Measurements from ENCODE around the gene VSIG1.

The VSIG1 gene

GRCh38 chrX:108036298-108036973 lies 8.4 kb upstream of the VSIG1 start:
- Histone ChIP-seq H3K9me3 (ENCODE audit: low read length) (no peaks in the 10 kb centered on the region), H3K9me2 (ENCODE audit: low read depth, low read length) (no peaks in the 10 kb centered on the region), H3K36me3 (ENCODE audit: insufficient read depth, low read length) (no peaks in the 10 kb centered on the region), H3K9ac (ENCODE audit: low read length) (no peak overlapping the region), H3K4me2 (ENCODE audit: low read length) (no peak overlapping the region), H3K27ac (ENCODE audit: low read depth, low read length, poor library complexity, severe bottlenecking) (no peak overlapping the region), H3K4me3 (ENCODE audit: low read depth, low read length, poor library complexity, severe bottlenecking) (no peak overlapping the region), H3K4me1 (ENCODE audit: insufficient read depth, low read length, severe bottlenecking) (no peaks in the 10 kb centered on the region), H2AFZ (ENCODE audit: low read length) (no peak overlapping the region), H3K79me2 (ENCODE audit: insufficient read depth, low read length) (no peaks in the 10 kb centered on the region), H3K27me3 (ENCODE audit: insufficient read depth, low read length) (no peaks in the 10 kb centered on the region), H3F3A (ENCODE audit: insufficient read depth, low read length) (no peaks in the 10 kb centered on the region), H4K20me1 (ENCODE audit: insufficient read depth, low read length) (no peaks in the 10 kb centered on the region)
- TF ChIP-seq CTCF (IDR thresholded peaks at IDR 0.05; ENCODE audit: low read length): no peak
- TF ChIP-seq EZH2 (IDR thresholded peaks at IDR 0.05; ENCODE audit: borderline replicate concordance, low read length): no peak

GRCh38 chrX:108049649-108050048 lies 4.8 kb downstream of the VSIG1 start:
- H3K4me2 ChIP-seq (ENCODE audit: low read length): no peak overlapping the region
- H3F3A ChIP-seq (ENCODE audit: insufficient read depth, low read length): no peaks in the 10 kb centered on the region
- no peak overlapping the region for H3K4me3 ChIP-seq (ENCODE audit: low read depth, low read length, poor library complexity, severe bottlenecking)
- no peaks in the 10 kb centered on the region for H4K20me1 ChIP-seq (ENCODE audit: insufficient read depth, low read length)
- no peak overlapping the region for H3K27ac ChIP-seq (ENCODE audit: low read depth, low read length, poor library complexity, severe bottlenecking)
- H3K27me3 ChIP-seq (ENCODE audit: insufficient read depth, low read length): no peaks in the 10 kb centered on the region
- no peak overlapping the region for H3K9ac ChIP-seq (ENCODE audit: low read length)
- H3K4me1 ChIP-seq (ENCODE audit: insufficient read depth, low read length, severe bottlenecking): no peaks in the 10 kb centered on the region
- H3K79me2 ChIP-seq (ENCODE audit: insufficient read depth, low read length): no peaks in the 10 kb centered on the region
- TF ChIP-seq EZH2 (IDR thresholded peaks at IDR 0.05; ENCODE audit: borderline replicate concordance, low read length) (no peak), CTCF (IDR thresholded peaks at IDR 0.05; ENCODE audit: low read length) (no peak)
- no peaks in the 10 kb centered on the region for H3K9me2 ChIP-seq (ENCODE audit: low read depth, low read length)
- H2AFZ ChIP-seq (ENCODE audit: low read length): no peak overlapping the region
- H3K9me3 ChIP-seq (ENCODE audit: low read length): no peaks in the 10 kb centered on the region
- no peaks in the 10 kb centered on the region for H3K36me3 ChIP-seq (ENCODE audit: insufficient read depth, low read length)

GRCh38 chrX:108053218-108053617 lies 8.4 kb downstream of the VSIG1 start:
- Histone ChIP-seq H3K27ac (ENCODE audit: low read depth, low read length, poor library complexity, severe bottlenecking) (no peak overlapping the region), H3K9ac (ENCODE audit: low read length) (no peak overlapping the region), H3F3A (ENCODE audit: insufficient read depth, low read length) (no peaks in the 10 kb centered on the region), H2AFZ (ENCODE audit: low read length) (no peak overlapping the region), H3K79me2 (ENCODE audit: insufficient read depth, low read length) (no peaks in the 10 kb centered on the region), H4K20me1 (ENCODE audit: insufficient read depth, low read length) (no peaks in the 10 kb centered on the region), H3K4me2 (ENCODE audit: low read length) (no peak overlapping the region), H3K36me3 (ENCODE audit: insufficient read depth, low read length) (no peaks in the 10 kb centered on the region), H3K27me3 (ENCODE audit: insufficient read depth, low read length) (no peaks in the 10 kb centered on the region), H3K4me3 (ENCODE audit: low read depth, low read length, poor library complexity, severe bottlenecking) (no peak overlapping the region), H3K9me2 (ENCODE audit: low read depth, low read length) (no peaks in the 10 kb centered on the region), H3K4me1 (ENCODE audit: insufficient read depth, low read length, severe bottlenecking) (no peaks in the 10 kb centered on the region), H3K9me3 (ENCODE audit: low read length) (no peaks in the 10 kb centered on the region)
- no peak for TF ChIP-seq EZH2 (IDR thresholded peaks at IDR 0.05; ENCODE audit: borderline replicate concordance, low read length)
- TF ChIP-seq CTCF (IDR thresholded peaks at IDR 0.05; ENCODE audit: low read length): no peak
